CD4-positive, alpha-beta T cell treated with Interleukin-2 at 100 ng/mL for 4 hours (primary cell): Measurements from ENCODE around the gene UNC45A.
"Not testable (repeated sequence)": the region's sequence is repeated elsewhere in the genome, so short reads cannot be mapped to it uniquely, and the experiment has no call there.

Source experiments
- DNase-seq: peaks from one replicate; pipeline ENCODE4 v3.0.0-alpha.2; 2020; ENCODE audit warnings: low spot score

The UNC45A gene

GRCh38 chr15:90902840-90903732, 32.0 kb upstream of the UNC45A start, which contains the start of gene MAN2A2:
Gene MAN2A2, plus strand, starts transcription at chr15:90903302. Its CDS starts 906 bp downstream, at chr15:90904208.
- peak; percentile 63 for DNase-seq

- DNase-seq, result no peak
Observed at GRCh38 chr15:90903733-90904536, 31.1 kb upstream of the UNC45A start.

DNA sequence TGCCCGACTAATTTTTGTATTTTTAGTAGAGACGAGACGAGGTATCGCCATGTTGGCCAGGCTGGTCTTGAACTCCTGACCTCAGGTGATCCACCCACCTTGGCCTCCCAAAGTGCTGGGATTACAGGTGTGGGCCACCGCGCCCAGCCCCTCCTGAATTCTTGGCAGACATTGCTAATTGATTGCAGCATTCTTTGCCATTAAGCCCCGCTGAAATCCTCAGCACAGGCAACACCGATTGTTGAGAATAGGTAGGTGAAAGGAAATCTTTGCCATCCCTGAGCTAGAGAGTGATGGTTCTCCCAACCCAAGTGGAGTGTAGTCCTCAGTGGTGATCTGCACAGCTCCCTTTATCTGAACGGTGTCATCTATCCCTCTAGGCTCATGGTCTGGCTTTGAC, 30.3 kb upstream of the UNC45A start:
- DNase-seq, result no peak

- DNase-seq, result no peak
Observed at GRCh38 chr15:90905306-90906180, 29.5 kb upstream of the UNC45A start.

- DNase-seq, result no peak
Observed at GRCh38 chr15:90906181-90906849, 28.8 kb upstream of the UNC45A start.

DNA sequence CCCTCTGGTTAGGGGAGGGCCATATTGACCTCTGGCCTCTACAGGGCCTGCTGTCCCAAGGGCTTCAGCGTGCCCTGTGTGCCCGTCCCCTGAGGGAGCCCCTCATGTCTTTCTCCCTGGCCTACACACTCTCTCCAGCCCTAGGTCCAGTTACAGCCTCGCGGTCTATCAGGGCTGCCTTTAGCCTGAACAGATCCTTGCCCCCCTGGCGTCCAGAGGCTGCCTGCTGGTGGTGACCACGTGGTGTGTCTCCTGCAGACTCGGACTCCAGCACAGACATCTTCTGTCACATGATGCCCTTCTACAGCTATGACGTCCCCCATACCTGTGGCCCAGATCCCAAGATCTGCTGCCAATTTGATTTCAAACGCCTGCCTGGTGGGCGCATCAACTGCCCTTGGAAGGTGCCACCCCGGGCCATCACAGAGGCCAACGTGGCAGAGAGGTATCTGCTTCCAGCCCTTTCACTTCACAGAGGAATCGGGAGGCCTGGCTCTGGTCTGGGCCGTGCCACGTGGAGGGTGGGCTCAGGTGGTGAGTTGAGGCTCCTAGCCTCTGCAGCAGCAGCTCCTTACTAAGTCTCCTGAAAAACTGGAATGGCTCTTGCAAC, 27.9 kb upstream of the UNC45A start:
- no peak for DNase-seq

- no peak for DNase-seq
Observed at GRCh38 chr15:90907838-90908507, 27.1 kb upstream of the UNC45A start.

DNA sequence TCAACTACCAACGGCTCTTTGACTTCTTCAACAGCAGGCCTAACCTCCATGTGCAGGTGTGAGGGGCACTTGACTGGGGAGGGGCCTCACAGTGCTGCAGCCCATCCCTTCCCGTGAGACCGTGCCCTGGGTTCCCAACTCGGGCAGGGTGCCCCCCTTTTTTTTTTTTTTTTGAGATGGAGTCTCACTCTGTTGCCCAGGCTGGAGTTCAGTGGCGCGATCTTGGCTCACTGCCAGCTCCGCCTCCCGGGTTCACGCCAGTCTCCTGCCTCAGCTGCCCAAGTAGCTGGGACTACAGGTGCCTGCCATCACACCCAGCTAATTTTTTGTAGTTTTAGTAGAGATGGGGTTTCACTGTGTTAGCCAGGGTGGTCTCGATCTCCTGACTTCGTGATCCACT, 25.6 kb upstream of the UNC45A start:
- DNase-seq, result not testable (repeated sequence)

DNA sequence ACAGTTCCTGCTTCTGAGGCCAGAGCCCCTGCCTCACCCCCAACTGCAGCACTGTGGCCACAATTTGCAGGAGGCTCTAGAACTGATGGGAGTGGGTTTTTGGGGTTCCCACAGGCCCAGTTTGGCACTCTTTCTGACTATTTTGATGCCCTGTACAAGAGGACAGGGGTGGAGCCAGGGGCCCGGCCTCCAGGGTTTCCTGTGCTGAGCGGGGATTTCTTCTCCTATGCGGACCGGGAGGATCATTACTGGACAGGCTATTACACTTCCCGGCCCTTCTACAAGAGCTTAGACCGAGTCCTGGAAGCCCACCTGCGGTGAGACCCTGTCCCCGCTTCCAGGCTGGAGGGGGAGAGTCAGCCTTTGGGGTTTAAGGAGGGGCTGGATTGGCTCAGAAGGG, 25.1 kb upstream of the UNC45A start:
- no peak for DNase-seq

DNA sequence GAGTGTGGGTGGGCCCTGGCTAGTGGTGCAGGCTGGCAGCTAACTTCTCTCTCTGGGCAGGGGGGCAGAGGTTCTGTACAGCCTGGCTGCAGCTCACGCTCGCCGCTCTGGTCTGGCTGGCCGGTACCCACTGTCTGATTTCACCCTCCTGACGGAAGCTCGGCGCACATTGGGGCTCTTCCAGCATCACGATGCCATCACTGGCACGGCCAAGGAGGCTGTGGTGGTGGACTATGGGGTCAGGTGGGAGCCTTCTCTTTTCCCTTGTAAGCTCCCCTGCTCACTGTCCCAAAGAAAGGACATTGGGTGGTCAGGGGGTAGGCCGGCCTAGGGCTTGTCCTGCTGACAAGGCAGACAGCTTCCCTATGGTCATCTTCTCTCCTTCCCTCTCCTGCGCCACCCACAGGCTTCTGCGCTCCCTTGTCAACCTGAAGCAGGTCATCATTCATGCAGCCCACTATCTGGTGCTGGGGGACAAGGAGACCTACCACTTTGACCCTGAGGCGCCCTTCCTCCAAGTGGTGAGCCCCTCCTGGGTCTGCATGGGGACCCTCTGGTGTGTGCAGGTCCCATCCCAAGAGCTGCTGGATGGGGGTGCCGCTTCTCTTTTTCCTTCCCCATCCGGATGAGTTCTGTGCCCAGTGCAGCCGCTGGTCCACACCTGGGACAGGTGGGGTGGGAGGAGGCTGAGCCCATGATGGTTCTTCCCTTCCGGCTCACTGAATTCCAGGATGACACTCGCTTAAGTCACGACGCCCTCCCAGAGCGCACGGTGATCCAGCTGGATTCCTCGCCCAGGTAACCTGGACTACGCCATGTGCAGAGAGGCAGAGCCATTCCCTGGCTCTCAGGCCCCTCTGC, 24.4 kb upstream of the UNC45A start:
- DNase-seq, result no peak

DNA sequence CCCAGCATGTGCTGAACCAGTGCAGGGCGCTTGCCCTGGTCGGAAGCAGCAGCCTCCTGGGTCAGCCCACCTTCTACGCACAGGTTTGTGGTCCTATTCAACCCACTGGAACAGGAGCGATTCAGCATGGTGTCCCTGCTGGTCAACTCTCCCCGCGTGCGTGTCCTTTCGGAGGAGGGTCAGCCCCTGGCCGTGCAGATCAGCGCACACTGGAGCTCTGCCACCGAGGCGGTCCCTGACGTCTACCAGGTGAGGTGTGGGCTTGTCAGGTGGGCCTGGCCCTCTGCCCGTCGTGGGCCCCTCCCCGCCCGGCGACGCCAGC, 23.8 kb upstream of the UNC45A start:
- DNase-seq, result no peak

DNA sequence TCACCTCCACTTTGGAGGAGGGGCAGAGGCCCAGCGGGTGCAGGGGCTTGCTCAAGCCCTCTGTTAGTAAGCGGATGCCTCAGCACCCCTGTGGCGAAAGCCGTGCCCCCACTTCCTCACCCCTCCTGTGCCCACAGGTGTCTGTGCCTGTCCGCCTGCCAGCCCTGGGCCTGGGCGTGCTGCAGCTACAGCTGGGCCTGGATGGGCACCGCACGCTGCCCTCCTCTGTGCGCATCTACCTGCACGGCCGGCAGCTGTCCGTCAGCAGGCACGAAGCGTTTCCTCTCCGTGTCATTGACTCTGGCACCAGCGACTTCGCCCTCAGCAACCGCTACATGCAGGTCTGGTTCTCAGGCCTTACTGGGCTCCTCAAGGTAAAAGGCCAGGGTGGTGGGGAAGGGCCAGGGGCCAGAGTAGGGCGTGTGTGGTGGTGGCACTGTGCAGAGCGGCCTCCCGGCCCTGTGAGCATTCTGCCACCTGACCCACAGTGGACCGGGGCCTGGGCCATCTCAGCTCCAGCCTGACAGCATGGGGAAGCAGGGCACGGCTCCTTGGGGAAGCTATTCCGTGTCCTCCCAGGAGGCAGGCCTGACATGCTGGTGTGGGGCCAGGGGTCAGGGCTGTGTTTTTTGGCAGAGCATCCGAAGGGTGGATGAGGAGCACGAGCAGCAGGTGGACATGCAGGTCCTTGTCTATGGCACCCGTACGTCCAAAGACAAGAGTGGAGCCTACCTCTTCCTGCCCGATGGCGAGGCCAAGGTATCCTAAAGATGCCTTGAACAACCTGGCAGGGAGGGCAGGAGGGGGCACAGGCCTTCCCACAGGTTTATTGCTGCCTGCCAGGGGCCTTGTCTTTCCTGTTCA, 22.9 kb upstream of the UNC45A start:
- DNase-seq, result no peak

GRCh38 chr15:90912770-90913075, 22.4 kb upstream of the UNC45A start:
- no peak for DNase-seq

GRCh38 chr15:90913398-90913944, 21.6 kb upstream of the UNC45A start:
- DNase-seq, result no peak

DNA sequence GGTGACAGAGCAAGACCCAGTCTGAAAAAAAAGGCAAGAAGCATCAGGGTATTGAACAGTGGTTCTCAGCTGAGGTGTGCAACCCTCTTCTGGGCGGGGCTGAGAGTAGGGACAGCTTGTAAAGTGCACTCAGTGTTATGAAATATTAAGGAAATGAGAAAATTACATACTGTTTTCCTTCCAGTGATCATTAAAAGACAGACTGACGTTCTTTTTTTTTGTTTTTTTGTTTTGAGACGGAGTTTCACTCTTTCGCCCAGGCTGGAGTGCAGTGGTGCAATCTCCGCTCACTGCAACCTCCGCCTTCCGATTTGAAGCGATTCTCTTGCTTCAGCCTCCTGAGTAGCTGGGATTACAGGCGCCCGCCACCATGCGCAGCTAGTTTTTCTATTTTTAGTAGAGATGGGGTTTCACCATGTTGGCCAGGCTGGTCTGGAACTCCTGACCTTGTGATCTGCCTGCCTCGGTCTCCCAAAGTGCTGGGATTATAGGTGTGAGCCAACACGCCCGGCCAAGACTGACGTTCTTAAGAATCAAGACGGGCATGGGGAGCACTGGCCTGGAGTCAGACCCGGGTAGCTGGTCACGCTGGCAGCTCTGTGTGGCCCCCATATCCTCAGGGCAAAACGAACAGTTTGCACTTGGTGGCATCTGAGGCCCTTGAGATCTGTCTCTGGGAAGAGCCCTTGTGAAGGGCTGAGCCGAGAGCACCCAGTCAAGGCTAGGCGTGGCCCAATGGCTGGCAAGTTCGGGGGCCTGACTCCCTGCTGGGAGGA, 20.6 kb upstream of the UNC45A start:
- DNase-seq, result no peak

DNA sequence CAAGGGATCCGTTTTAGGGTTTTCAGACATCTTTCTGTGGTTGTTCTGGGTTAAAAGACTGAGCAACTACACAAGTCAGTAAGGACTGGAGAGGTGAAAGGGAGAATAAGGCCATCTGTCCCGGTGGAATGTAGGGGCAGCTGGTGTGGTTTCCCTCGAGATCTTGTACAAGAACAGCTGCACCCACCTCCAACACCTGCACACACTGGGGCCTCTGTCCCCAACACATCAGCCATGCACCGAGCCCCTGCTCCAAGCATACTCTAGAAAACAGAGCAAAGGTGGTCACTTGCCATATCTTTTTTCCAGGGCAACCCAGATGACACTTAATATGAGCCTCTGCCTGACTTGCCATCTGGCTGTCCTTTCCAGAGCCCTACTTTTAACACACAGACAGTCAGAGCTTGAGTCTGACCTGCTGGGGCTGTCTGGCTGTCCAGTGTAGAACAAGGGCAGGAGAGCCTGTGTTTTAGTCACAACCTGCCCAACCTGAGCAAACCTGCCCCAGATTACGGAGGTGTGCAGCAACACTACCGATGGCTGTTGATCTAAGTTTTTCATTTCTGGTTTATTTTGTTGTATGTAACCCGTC, 19.8 kb upstream of the UNC45A start:
- no peak for DNase-seq

DNA sequence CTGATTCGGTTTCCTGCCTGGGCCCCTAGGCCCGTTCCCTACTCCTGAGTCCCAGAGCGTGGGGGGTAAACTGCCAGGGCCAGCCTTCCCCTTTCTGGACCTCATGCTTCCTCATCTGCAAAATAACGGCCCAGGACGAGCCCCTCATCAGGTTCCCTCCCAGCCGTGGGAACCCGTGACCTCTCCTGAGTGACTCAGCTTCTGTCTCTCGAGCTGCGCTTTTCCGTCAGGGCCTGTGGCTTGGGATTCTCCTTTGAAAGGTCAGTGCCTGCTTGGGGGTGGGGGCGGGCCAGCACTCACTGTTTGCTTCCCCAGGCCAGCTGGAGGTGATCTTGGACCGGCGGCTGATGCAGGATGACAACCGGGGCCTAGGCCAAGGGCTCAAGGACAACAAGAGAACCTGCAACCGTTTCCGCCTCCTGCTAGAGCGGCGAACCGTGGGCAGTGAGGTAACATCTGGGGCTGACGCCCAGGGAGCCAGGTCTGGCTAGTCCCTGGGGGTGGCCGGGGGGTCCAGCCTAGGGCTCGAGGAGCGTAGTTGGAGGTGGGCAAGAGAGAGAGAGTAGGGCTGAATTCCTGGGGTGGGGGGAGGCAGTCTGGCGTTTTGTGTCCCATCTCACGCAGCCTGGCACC, 19.2 kb upstream of the UNC45A start:
- no peak for DNase-seq
